Mesenchymal stem cell (in vitro differentiated cells and primary cell): ENCODE results near the gene MKS1.

ENCODE experiments used
- DNase-seq: peaks from one replicate; pipeline ENCODE4 v3.0.0-alpha.2; 2013
- H2AFZ ChIP-seq: one replicate; pipeline ENCODE4 v1.6.1; 2013; ENCODE audit warnings: low read depth, mild to moderate bottlenecking, control low read depth, inconsistent platforms, low read length, moderate library complexity
- H2AK5ac ChIP-seq: 2 replicates; pipeline ENCODE4 v1.6.1; 2013; ENCODE audit warnings: low read length, moderate library complexity, mild to moderate bottlenecking, inconsistent platforms; ENCODE audit not compliant: severe bottlenecking
- H2BK120ac ChIP-seq: one replicate; pipeline ENCODE4 v1.6.1; 2013; ENCODE audit warnings: low read depth, mild to moderate bottlenecking, inconsistent platforms, low read length, moderate library complexity
- H2BK12ac ChIP-seq, 2 experiments: one replicate each; pipeline ENCODE4 v1.6.1; 2013; ENCODE audit warnings: inconsistent platforms in 2 of 2, low read length in 2 of 2, mild to moderate bottlenecking in 2 of 2, moderate library complexity in 2 of 2, control low read depth in 1 of 2
- H2BK15ac ChIP-seq: one replicate; pipeline ENCODE4 v1.6.1; 2013; ENCODE audit warnings: mild to moderate bottlenecking, low read depth, inconsistent platforms; ENCODE audit not compliant: poor library complexity, severe bottlenecking
- H2BK5ac ChIP-seq: 2 replicates; pipeline ENCODE4 v1.6.1; 2013; ENCODE audit warnings: low read depth, mild to moderate bottlenecking, low read length, control low read depth, inconsistent platforms; ENCODE audit not compliant: poor library complexity, severe bottlenecking
- H3K14ac ChIP-seq, 2 experiments: one replicate each; pipeline ENCODE4 v1.6.1; 2013; ENCODE audit warnings: inconsistent platforms in 2 of 2, low read length in 2 of 2, control low read depth in 1 of 2, mild to moderate bottlenecking in 1 of 2, moderate library complexity in 1 of 2
- H3K18ac ChIP-seq, 2 experiments: one replicate each; pipeline ENCODE4 v1.6.1; 2013; ENCODE audit warnings: inconsistent platforms in 2 of 2, low read length in 2 of 2, control low read depth in 1 of 2, low read depth in 1 of 2, mild to moderate bottlenecking in 1 of 2
- H3K23ac ChIP-seq, 2 experiments: one replicate each; pipeline ENCODE4 v1.6.1; 2013; ENCODE audit warnings: inconsistent platforms in 2 of 2, low read length in 2 of 2, mild to moderate bottlenecking in 2 of 2, moderate library complexity in 2 of 2, control low read depth in 1 of 2
- H3K27ac ChIP-seq: 2 replicates; pipeline ENCODE4 v1.5.1; 2013; ENCODE audit warnings: mild to moderate bottlenecking, moderate library complexity, low read length, control low read depth, inconsistent platforms; ENCODE audit not compliant: poor library complexity, severe bottlenecking
- H3K27me3 ChIP-seq, 2 experiments: 2 replicates each; pipeline versions ENCODE4 v1.6.1 to v1.7.0; 2013; ENCODE audit warnings: low read length in 2 of 2, mild to moderate bottlenecking in 2 of 2, moderate library complexity in 2 of 2, control low read depth in 1 of 2, inconsistent platforms in 1 of 2; ENCODE audit not compliant: control insufficient read depth in 1 of 2, insufficient read depth in 1 of 2
- H3K36me3 ChIP-seq, 2 experiments: 2 replicates each; pipeline versions ENCODE4 v1.6.1 to v1.7.0; 2013; ENCODE audit warnings: low read length in 2 of 2, control low read depth in 1 of 2, inconsistent platforms in 1 of 2, low read depth in 1 of 2, mild to moderate bottlenecking in 1 of 2; ENCODE audit not compliant: insufficient read depth in 2 of 2, control insufficient read depth in 1 of 2
- H3K4ac ChIP-seq, 2 experiments: one replicate each; pipeline ENCODE4 v1.6.1; 2013; ENCODE audit warnings: inconsistent platforms in 2 of 2, low read length in 2 of 2, mild to moderate bottlenecking in 2 of 2, moderate library complexity in 2 of 2, control low read depth in 1 of 2, low read depth in 1 of 2
- H3K4me1 ChIP-seq: 2 replicates; pipeline ENCODE4 v1.6.1; 2013; ENCODE audit warnings: low read depth, low read length, control low read depth; ENCODE audit not compliant: control insufficient read depth, insufficient read depth
- H3K4me2 ChIP-seq: 2 replicates; pipeline ENCODE4 v1.6.1; 2013; ENCODE audit warnings: low read length, mild to moderate bottlenecking, inconsistent platforms; ENCODE audit not compliant: poor library complexity, severe bottlenecking
- H3K4me3 ChIP-seq, 2 experiments: 2 replicates each; pipeline versions ENCODE4 v1.5.1 to v1.7.0; 2013; ENCODE audit warnings: low read length in 2 of 2, mild to moderate bottlenecking in 2 of 2, control low read depth in 1 of 2, low read depth in 1 of 2; ENCODE audit not compliant: insufficient read depth in 1 of 2
- H3K79me1 ChIP-seq: replicated peaks from 2 replicates; pipeline ENCODE4 v1.6.1; 2013; ENCODE audit warnings: mild to moderate bottlenecking, control low read depth, low read length, inconsistent platforms; ENCODE audit not compliant: poor library complexity, severe bottlenecking
- H3K9ac ChIP-seq: 2 replicates; pipeline ENCODE4 v1.7.0; 2013; ENCODE audit warnings: mild to moderate bottlenecking, low read length, moderate library complexity
- H3K9me3 ChIP-seq: 2 replicates; pipeline ENCODE4 v1.7.0; 2013; ENCODE audit warnings: mild to moderate bottlenecking, low read length; ENCODE audit not compliant: control insufficient read depth
- H4K8ac ChIP-seq: one replicate; pipeline ENCODE4 v1.6.1; 2013; ENCODE audit warnings: inconsistent platforms, mild to moderate bottlenecking, low read length, moderate library complexity
- H4K91ac ChIP-seq: one replicate; pipeline ENCODE4 v1.6.1; 2013; ENCODE audit warnings: mild to moderate bottlenecking, low read length, inconsistent platforms
- WGBS: methylation state at CpG from one replicate; pipeline ENCODE4 v1.1.7; 2013; ENCODE audit warnings: mixed read lengths; 5-methylcytosine and 5-hydroxymethylcytosine counted together

The MKS1 gene

GRCh38 chr17:58187063-58187462 lies 32.0 kb downstream of the MKS1 start:
- no peaks in the 10 kb centered on the region for H3K79me1 ChIP-seq
- H3K9me3 ChIP-seq, result no peaks in the 10 kb centered on the region
- H2BK5ac ChIP-seq, result no peak overlapping the region
- no peak overlapping the region for H2BK12ac ChIP-seq
- no peak overlapping the region for H3K23ac ChIP-seq
- H3K18ac ChIP-seq, result no peak overlapping the region
- H2AK5ac ChIP-seq, result no peak overlapping the region
- no peak overlapping the region for H3K4ac ChIP-seq
- no peak overlapping the region for H4K8ac ChIP-seq
- H3K4me3 ChIP-seq, result no peak overlapping the region
- no peak overlapping the region for H3K27ac ChIP-seq
- H4K91ac ChIP-seq, result no peak overlapping the region
- no peak overlapping the region for H3K4me2 ChIP-seq
- 87% methylated on average over 6 of the region's 6 CpGs for WGBS
- no peak overlapping the region for H3K14ac ChIP-seq
- no peak overlapping the region for H2BK120ac ChIP-seq
- H2BK15ac ChIP-seq, result no peak overlapping the region
- no peak overlapping the region for H2AFZ ChIP-seq
- H3K9ac ChIP-seq, result no peak overlapping the region
- no peak for DNase-seq
- H3K4me1 ChIP-seq, result no peaks in the 10 kb centered on the region
- no peaks in the 10 kb centered on the region for H3K36me3 ChIP-seq
- peaks cover 36 to 50% of the 10 kb centered on the region in 2 experiments for H3K27me3 ChIP-seq

- Histone ChIP-seq H3K9ac (no peak overlapping the region), H3K14ac (no peak overlapping the region), H3K23ac (no peak overlapping the region), H2BK5ac (no peak overlapping the region), H2AK5ac (no peak overlapping the region), H4K91ac (no peak overlapping the region), H3K4me2 (no peak overlapping the region), H3K18ac (no peak overlapping the region), H2BK120ac (no peak overlapping the region), H2BK12ac (no peak overlapping the region), H3K27ac (no peak overlapping the region), H3K4me3 (no peak overlapping the region), H3K79me1 (no peaks in the 10 kb centered on the region), H3K36me3 (no peaks in the 10 kb centered on the region), H3K4me1 (no peaks in the 10 kb centered on the region), H3K27me3 (peaks cover 33 to 49% of the 10 kb centered on the region in 2 experiments), H3K9me3 (no peaks in the 10 kb centered on the region), H4K8ac (no peak overlapping the region), H2AFZ (no peak overlapping the region), H2BK15ac (no peak overlapping the region), H3K4ac (no peak overlapping the region)
- WGBS, result 79% methylated on average over 4 of the region's 4 CpGs
- no peak for DNase-seq
Observed at GRCh38 chr17:58186591-58186990, 32.5 kb downstream of the MKS1 start.

- no peak overlapping the region for H4K91ac ChIP-seq
- no peak overlapping the region for H3K4me3 ChIP-seq
- H2AFZ ChIP-seq, result no peak overlapping the region
- peaks cover 27 to 53% of the 10 kb centered on the region in 2 experiments for H3K27me3 ChIP-seq
- H2BK15ac ChIP-seq, result no peak overlapping the region
- H2BK120ac ChIP-seq, result no peak overlapping the region
- no peak overlapping the region for H3K27ac ChIP-seq
- no peak overlapping the region for H3K14ac ChIP-seq
- H2AK5ac ChIP-seq, result no peak overlapping the region
- no peaks in the 10 kb centered on the region for H3K4me1 ChIP-seq
- no peak overlapping the region for H2BK5ac ChIP-seq
- H4K8ac ChIP-seq, result no peak overlapping the region
- H3K23ac ChIP-seq, result no peak overlapping the region
- no peaks in the 10 kb centered on the region for H3K79me1 ChIP-seq
- H3K18ac ChIP-seq, result no peak overlapping the region
- no peaks in the 10 kb centered on the region for H3K36me3 ChIP-seq
- H3K4me2 ChIP-seq, result no peak overlapping the region
- no peak overlapping the region for H2BK12ac ChIP-seq
- WGBS, result 72% methylated on average over 8 of the region's 8 CpGs
- no peaks in the 10 kb centered on the region for H3K9me3 ChIP-seq
- H3K9ac ChIP-seq, result no peak overlapping the region
- no peak overlapping the region for H3K4ac ChIP-seq
- DNase-seq, result no peak
Observed at GRCh38 chr17:58184986-58185761, 33.9 kb downstream of the MKS1 start.

- no peak overlapping the region for H3K27ac ChIP-seq
- no peak for DNase-seq
- H3K79me1 ChIP-seq, result no peaks in the 10 kb centered on the region
- H2BK15ac ChIP-seq, result no peak overlapping the region
- no peaks in the 10 kb centered on the region for H3K9me3 ChIP-seq
- no peak overlapping the region for H2BK5ac ChIP-seq
- H3K18ac ChIP-seq, result no peak overlapping the region
- H4K8ac ChIP-seq, result no peak overlapping the region
- no peak overlapping the region for H4K91ac ChIP-seq
- no peak overlapping the region for H2BK120ac ChIP-seq
- H3K4ac ChIP-seq, result no peak overlapping the region
- no peak overlapping the region for H3K4me2 ChIP-seq
- no peak overlapping the region for H3K9ac ChIP-seq
- H3K14ac ChIP-seq, result no peak overlapping the region
- no peak overlapping the region for H3K23ac ChIP-seq
- H3K4me1 ChIP-seq, result no peaks in the 10 kb centered on the region
- H2AK5ac ChIP-seq, result no peak overlapping the region
- 71% methylated on average over 9 of the region's 10 CpGs for WGBS
- no peak overlapping the region for H3K4me3 ChIP-seq
- peaks cover 21 to 59% of the 10 kb centered on the region in 2 experiments for H3K27me3 ChIP-seq
- no peak overlapping the region for H2AFZ ChIP-seq
- no peak overlapping the region for H2BK12ac ChIP-seq
- H3K36me3 ChIP-seq, result no peaks in the 10 kb centered on the region
Observed at GRCh38 chr17:58184308-58184985, 34.6 kb downstream of the MKS1 start.
